ENCODE measurements around the gene HPSE2.

The HPSE2 gene

DNA sequence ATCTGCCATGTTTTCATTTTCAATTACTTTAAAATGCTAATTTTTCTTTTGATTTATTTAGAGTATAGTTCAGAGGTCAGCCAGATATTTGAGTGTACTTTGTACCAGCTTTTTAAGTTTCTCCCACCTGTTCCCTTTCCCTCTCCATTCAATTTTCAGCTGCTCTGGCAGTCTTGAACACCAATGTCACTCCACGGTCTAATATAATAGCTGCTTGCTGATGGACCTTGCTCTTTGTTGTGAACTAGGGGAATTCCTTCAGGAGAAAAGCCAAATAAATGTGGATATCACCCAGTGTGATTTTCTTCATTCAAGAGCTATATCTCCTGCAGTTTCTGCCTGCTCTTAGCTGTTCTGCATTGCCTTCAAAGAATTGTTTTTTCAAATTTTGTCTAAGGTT lies 785.0 kb downstream of the HPSE2 start:
- DNase-seq = no peak

DNA sequence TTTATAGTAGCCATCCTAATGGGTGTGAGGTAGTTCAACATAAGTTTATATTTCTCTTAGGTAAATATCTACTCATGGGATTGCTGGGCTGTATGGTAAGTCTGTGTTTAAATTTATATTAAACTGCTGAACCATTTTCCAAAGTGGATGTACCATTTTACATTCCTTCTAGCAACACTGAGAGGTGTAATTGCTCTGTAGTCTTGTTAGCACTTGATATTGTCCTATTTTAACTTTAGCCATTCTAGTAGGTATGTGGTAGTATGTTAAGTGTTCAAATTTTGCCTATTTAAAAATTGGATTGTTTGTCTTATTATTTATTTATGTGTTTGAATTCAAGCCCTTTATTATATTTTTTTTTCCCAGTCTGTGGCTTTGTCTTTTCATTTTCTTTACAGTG lies 786.4 kb downstream of the HPSE2 start:
- no peak for DNase-seq

DNA sequence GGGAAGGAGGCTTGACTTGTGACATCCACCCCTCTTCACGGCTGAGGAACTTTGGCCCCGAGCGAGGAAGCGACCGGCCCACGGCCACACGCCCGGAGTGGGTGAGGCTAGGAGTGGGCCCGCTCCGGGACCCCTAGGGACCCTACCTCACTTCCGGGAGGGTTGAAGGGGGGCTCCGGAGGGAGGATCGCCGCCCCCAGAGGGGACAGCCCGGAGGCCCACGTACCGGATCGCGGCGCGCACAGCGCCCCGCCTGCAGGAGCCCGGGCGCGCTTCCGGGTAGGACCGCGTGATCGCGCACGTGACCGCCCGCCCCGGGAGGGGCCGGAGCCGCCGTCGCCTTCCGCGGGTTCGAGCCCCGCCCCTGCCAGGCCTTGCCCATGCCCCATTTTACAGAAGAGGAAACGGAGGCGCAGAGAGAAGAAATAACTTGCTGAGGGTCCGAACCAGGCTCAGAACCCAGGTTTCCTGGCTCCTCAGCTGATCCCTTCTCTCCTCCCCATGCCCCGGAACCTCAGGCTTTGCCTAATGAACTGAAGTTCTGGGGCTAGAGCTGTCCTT lies 788.9 kb downstream of the HPSE2 start, which contains the start of gene HPS1:
Gene HPS1 (minus strand): TSS at position 275 of the 561 bp plus-strand sequence. CDS start 3,695 bp downstream, outside the sequence.
- peak; percentile 83 for DNase-seq

DNA sequence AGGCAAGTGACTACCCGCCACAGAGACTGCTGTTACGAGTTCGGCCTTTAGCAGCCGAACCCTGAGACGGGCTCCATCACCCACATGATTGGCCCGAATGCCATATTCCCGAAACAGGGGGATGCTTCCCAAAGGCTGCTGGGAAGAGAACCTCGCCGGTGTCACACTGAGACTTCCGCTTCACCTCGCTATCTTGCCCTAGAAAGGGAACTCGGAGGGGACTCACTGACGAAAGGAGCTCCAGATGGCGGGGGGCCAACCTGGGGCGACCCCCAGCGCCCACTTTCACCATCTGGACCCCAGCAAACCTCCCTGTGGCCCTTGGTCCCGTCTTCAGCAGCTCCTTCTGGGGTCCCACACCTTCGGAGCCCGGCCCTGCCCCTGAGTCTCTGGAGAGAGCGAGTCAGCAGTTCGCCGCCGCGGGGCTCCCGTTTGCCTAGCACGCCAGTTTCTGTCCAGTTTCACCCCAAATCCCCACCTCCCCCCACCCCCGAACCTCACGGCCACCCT lies 789.4 kb downstream of the HPSE2 start:
- DNase-seq = peak; percentile 48

DNA sequence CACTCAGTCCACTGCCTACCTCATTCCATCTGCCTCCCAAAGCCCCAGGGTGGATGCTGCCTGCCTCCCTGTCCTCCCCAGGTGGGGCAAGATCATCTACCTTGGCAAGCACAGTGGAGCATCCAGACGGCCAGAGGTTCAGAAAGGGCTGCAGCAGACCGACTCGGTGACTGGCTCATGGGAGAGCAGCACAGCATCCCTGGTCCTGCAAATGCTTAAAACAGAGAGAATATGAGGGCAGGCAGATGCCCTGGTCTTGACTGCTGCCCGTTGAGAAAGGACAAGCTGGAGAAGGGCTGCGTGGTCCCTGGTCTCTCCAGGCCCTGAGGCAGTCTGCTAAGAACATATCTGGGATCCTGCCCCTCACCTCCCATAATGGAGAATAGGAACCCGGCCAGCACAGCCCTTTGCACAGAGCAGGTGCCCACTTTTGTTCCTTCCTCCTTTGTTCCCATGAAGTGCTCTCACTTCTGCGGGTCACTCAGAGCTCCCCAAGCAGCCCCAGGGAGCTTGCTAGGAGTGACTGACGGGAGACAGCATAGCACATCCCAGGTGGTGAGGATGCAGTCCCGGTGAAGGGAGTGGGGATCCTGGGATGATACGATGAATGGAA lies 790.3 kb downstream of the HPSE2 start:
- no peak for DNase-seq

DNA sequence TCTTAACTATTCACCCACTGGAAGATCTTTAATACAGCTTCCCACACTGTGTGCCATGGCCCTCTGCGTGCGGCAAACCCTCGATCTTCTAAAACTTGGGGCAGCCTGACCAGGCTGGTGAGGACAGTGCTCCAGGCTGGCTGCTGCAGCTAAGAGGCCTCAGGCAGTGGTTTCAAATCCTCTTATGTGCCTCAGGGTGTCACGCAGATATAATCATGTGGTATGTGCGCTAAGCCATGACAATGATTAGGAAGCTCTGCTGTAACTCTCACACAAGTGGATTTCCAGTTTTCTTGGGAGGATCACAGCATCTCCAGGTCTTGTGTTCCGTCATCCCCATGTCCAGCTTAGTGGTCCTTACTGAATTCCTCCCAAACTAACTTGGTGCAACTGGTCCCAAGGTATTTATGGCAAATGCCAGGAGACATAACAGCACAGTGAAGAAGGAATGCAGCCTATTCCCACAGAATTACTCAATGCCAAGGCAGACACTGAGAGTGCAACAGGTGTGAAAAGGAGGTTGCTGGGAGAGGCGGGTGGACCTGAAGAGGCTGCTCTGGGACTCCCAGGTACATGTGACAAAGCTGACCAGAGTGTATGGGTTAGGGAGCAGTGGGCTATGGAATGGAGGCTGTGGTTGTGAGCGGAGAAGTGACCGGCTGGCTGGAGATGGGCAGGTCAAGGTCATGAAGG lies 791.2 kb downstream of the HPSE2 start:
- DNase-seq = no peak

DNA sequence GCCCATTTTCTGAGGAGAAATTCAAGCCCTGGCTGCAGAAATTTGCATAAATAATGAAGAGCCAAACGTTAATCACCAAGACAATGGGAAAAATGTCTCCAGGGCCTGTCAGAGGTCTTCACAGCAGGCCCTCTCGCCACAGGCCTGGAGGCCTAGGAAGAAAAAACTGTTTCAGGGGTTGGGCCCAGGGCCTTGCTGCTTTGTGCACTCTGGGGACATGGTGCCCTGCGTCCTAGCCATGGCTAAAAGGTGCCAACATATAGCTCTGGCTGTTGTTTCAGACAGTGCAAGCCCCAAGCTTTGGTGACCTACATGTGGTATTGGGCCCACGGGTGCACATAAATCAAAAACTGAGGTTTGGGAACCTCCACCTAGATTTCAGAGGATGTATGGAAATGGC lies 796.9 kb downstream of the HPSE2 start:
- DNase-seq = no peak

DNA sequence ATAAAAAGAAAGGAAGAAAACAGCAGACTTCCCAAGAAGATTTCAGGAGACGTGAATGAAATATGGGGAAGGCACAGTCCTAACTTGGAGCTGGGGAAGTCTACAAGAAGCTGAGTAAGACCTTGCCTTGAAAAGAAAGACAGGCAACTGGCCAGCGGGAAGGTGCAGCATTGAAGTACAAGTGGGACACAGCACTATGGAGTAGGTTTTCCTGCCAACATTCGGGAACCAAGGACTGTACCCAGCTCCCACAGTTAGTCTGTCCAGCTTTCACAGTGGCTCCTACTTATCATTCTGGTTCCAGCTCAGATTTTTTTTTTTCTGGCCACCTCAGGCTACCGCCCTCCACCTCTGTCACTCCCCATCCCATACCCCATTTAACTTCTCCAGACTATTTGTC lies 798.9 kb downstream of the HPSE2 start:
- DNase-seq = no peak

DNA sequence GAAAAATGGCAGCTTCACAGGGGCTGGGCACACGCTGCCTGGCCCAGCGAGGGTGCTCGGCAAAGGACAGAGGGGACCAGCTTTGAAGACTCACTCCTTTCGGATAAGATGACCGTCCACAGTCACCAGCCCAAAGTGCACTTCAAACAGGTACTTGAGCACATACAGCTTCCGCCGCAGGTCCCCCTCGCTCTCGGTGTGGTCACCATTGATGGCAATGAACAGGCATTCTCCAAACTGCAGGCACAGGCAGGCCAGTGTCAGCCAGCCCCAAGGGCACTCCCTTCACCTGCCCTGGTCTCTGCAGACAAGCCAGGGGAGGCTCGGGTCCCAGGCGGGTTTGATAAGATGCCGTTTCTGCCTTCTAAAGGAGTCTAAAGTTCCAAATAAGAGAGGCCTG lies 800.5 kb downstream of the HPSE2 start:
- DNase-seq = no peak

DNA sequence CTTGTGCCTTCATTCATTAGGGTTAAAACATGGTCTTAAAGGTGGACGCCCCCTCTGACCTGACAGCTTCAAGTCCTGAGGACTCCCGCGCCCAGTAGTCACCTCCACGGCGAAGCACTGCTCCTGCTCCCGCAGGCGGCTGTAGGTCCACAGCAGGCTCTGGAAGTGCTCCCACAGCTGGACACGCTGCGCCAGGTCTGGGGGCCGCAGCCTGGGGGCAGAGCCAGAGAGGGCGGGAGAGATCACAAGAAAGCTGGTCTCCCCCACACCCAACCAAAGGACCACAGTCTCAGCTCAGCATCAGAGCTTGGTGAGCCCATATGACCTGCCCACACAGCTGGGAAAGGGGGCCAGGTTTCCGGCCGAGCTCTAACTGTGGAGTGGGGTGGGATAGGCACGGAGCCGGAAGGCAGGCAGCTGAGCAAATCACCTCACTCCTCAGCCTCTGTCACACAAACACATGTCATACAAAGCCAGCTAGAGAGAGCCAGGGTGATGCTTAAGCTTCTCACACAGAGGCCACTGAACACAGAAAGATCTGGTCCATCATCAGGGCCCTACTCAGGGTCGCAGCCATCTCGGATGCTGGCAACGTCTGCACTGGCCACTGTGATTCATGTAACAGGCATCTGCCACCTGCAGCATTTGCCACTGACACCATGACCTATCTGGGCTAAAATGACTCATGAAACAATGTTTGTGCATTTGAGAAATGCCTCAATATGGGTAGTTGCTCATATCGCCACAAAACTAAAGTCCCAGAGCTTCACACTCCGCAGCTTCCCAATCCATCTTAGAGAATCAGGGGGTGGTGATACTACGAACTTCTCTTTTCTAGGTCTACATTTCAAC lies 801.5 kb downstream of the HPSE2 start:
- no peak for DNase-seq

DNA sequence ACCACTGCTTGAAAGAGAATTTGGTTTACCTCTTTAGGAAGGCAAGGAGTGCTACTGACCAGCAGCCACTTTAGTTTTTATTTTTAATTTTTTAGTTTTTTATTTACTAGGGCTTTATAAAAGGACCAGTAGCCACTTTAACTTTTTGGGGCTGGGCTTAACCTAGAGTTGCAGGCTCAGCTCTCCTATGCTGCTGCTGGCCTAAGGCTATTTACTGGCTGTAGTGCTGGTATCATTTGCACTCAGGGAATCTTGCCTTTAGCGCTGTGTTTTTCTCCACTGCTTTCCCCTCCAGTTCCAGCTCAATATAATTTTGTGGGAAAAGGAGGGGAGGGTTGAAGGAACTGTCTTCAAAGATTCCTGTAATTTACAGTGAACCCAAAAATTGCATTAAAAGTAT lies 802.3 kb downstream of the HPSE2 start:
- DNase-seq = no peak

DNA sequence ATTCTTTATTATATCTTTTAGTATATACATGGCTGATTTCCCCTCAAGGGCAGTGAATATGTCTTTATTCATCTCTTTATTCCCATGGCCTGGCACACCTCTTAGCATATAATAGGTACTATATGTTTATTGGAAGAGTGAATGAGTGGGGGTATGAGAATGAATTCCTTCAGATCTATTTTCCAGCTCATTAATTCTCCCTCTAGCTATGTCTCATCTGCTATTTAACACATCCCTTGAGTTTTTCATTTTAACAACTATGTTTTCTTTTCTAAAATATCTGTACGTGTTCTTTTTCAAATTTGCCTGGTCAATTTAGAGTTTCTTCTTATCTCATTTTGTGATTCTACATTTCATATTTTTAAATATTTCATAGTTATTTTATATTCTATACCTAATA lies 803.3 kb downstream of the HPSE2 start:
- DNase-seq = no peak

DNA sequence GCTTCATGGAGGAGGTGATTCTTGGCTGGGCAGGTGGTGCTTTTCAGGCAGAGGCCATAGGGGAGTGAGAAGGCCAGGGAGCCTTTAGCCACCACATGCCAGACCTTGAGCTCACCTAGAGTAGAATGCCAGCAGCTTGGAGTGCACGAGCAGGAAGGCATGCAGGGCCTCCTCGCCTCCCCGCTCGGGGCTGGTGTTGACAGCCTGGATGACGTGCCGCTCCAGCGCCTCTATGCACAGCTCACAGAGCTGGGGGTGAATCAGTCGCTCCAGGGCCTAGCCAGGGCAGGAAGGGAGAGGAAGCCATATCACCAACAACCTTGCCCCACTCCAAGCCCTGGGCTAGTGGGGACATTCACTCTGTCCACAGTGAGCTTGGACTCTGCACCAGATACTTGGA lies 804.6 kb downstream of the HPSE2 start:
- no peak for DNase-seq

DNA sequence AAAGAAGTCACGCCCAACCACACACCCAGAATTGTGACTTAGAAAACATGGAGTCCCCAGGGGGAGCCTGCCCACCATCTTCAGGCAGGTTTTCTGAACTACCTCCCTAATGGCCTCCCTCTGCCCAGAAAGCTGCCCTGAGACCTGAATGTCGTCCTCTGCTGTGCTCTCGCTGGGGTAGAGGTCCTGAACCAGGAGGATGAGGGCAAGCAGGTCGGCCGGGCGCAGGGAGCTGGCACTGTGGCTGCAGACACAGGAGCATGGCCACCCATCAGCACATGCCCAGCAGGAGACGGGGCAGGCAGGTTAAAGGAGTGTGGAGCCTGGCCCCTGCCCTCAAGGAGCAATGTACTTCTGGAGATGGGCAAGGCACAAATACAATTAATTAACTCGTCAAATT lies 805.2 kb downstream of the HPSE2 start:
- no peak for DNase-seq

DNA sequence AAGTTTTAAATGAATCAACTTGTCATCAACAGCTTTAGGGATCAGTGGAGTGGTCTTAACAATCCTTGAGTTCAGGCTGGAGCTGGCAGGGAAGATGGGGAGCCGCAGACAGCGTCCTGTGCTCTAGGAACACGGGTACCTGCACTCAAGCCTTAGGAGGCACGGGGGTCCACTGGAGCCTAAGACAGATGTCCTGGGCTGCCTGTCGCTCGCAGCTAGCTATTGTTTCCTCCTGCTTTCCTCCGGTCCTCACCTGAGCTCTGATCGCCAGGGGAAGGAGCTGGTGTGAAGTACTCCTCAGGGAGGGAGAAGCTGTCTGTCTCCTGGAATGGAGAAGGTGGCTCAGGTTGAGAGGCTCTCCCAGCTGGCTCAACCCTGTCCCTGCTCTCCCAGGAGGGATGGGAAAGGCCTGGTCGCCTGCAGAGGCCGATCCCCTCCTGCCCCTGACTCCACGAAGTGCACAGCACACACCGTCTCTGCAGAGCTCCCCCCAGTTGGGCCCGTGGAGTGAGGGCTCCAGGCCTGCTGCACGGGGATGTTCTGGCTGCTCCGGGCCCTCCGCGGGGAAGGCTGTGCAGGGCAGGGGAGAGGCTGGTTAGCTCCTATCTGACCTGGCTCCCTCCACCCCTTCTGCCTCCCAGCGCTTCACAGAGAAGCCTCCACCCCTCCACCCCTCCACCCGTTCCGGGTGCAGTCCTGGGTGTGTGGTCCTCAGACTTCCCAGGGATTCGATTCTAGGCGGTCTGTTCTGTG lies 806.2 kb downstream of the HPSE2 start:
- no peak for DNase-seq

DNA sequence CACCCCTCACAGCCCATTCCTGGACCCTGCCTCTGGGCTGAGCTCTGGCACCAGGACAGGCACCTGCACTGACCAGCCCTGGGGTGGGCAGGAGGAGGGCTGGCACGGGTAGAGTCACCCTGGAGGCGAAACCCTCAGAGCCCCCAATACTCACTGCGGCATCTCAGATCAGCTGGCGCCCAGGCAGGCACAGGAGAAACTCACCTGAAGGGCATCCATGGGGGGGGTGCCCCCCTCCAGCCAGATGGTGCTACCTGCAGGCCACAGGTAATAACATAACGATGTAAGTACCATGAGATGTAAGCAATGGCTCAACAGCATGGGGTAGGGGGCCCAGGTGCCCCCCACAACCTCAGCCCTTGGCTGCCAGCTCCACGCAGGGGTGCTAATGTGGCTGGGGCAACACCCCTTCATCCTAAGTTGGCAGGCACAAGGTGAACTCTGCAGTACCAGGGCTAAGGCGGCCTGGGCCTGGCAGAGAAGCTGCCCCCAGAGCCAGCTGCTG lies 808.6 kb downstream of the HPSE2 start:
- no peak for DNase-seq

DNA sequence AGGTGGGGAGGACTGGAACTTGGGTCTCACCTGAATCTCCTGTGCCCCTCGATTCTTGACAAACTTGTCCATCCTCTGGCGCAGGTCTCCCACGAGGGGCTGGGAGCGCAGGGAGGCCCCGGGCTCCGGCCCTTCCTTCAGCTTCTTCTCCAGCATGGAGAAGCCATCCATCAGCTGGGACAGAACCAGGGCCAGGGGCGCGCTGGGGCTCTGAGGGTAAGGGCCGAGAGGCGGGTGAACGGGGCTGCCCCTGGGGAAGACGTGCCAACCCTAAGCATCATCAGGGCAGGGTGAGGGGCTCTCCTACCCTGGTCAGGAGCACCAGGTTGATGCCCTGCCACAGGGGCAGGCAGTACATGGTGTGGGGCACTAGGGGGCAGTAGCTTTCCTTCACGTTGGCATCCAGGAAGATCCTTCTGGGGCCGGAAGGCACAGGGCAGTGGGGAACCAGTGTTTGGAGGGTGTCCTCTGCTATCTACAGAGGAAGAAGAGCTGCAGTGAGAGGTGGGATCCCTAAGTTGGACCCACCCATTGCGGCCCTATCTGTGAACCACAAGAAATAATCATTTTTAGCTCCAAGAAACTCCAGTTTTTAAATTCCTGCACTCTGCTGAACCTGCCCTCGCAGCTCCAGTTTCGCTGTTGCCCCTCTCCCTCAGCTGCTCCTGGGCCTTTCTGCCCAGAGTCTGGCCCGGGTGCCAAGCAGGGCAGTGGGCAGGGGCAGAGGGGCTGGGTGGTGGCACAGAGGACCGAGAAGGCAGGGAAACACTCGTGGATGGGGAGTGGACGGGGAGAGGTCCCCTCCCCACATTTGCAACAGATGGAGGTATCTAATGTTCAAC lies 809.9 kb downstream of the HPSE2 start:
- peak; percentile 43 for DNase-seq

DNA sequence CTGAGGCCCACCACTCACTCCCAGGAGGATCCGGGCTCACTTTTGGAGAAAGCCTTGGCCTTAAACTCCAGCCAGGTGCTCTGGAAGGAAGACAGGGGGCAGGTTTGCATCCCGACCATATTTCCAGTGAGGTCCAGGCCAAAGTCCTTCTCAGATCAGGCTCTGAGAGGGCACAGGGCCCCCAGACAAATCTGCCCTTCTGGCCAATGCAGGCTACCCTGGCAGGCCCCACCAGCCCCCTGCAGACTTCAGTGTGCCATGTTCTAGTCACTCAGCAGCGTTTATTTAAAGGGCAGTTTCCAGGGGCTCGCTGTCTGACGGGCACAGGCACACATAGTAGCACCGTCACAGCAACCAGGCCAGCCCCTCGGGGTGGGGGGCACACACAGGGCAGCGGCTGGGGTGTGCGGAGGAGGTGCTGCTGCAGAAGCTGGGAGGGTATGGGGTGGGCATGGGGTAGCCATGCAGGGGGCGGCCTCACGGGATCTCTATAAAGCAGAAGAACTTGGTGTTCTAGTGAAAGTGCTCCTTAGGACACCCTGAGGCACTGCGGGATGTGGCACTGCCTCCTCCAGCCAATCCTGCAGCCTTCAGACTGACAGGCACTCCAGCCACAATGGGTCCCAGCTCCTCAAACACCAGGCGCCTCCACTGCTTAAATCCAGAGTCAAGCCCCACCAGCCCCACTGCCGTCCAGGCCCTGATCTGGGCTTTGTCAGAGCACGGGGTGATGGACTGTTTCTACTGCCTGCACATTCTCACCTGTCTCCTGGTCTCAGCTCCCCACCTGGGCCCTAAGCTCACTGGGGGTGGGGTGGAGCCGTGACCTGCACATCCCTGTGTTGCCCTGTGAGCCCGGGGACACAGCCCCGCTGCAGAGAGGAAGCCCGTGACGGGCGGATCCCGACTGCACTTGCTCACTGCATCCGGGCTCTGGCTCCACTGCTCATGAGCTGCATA lies 811.1 kb downstream of the HPSE2 start:
- no peak for DNase-seq

DNA sequence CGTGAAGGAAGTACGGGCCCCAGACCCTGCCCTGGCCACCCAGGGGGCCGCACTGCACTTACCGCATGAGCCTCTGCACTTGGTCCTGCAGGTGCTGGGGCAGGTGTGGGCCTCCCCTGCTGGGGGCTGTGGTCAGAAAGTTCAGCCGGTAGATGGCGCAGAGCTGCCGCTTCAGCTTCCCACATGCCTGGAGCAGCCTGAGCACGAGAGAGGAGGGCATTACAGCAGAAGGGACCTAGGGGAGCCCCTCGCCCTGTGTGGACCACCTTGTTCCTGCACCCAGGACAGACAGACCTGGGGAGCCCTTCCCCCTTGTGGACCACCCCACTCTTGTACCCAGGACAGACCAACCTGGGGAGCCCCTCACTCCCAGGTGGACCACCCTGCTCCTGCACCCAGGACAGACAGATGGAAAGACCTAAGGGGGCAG lies 811.9 kb downstream of the HPSE2 start:
- no peak for DNase-seq

DNA sequence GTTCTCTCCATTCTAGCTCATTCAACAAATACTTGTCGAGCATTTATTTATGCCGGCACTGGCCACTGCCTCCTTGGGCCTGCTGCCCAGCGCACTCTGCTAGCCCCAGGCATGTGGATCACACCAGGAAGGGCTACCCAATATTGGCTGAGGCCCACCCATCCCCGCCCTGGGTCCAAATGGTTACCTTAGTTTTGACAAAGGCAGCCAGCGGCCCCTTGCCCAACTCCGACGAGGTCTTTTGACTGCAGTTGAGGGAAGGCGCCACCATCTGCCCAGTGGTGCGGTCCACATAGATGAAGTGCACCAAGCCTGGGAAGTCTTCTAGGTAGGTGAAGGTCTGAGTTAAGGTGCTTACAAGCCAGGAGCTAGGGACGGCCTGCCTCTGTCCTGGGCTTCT lies 813.5 kb downstream of the HPSE2 start:
- DNase-seq = no peak
